B cell (primary cell): ENCODE data around the gene ZNF775. TPM values are rescaled to one million over a fixed set of nuclear protein-coding genes. Genes with fewer than 3 reads are reported as not detected.

Experiments used
- ATAC-seq: fragments of 200-7000 bp; cut with Tn5 transposase; one replicate; pipeline ENCODE4 v1.10.0; 2021; ENCODE audit warnings: low read depth, mild to moderate bottlenecking, moderate number of reproducible peaks, moderate library complexity
- CTCF ChIA-PET: fragments of 350-600 bp; sonication (Branson Sonifier 250); formaldehyde crosslinking; loops from one replicate; lab custom pipeline; 2021; ENCODE audit warnings: antibody characterized with exemption, inconsistent platforms; lab: Charles Lee
- POLR2A ChIA-PET: fragments of 350-600 bp; sonication (Branson Sonifier 250); formaldehyde crosslinking; loops from one replicate; lab custom pipeline; 2021; ENCODE audit warnings: antibody characterized with exemption; lab: Charles Lee
- DNase-seq: peaks from one replicate; pipeline ENCODE4 v3.0.0; 2013
- H2AFZ ChIP-seq: 2 replicates; pipeline ENCODE4 v1.6.1; 2012; ENCODE audit warnings: mild to moderate bottlenecking, low read depth, low read length; ENCODE audit not compliant: insufficient read depth, poor library complexity, severe bottlenecking
- H3K27ac ChIP-seq, 2 donors: 1 replicate in 1 of 2; 2 replicates in 1 of 2; pipeline ENCODE4 v1.5.1; 2012 to 2013; ENCODE audit warnings: low read length in 2 of 2, mild to moderate bottlenecking in 2 of 2, moderate library complexity in 1 of 2
- H3K27me3 ChIP-seq, 4 experiments: fragments of 200-600 bp in 1 of 4; sonication (generic) in 1 of 4; replicated peaks in 1 of 4; 1 replicate in 2 of 4; 2 replicates in 2 of 4; pipeline versions ENCODE4 v1.6.1 to v1.7.0; 2013 to 2016; ENCODE audit warnings: low read length in 3 of 4, mild to moderate bottlenecking in 2 of 4, mixed read lengths in 1 of 4, moderate library complexity in 1 of 4; ENCODE audit not compliant: insufficient read depth in 4 of 4, control insufficient read depth in 3 of 4; ENCODE audit errors: control extremely low read depth in 1 of 4
- H3K36me3 ChIP-seq, 2 experiments: replicated peaks in 1 of 2; 1 replicate in 1 of 2; 2 replicates in 1 of 2; pipeline versions ENCODE4 v1.6.1 to v1.7.1; 2013; ENCODE audit warnings: low read length in 1 of 2; ENCODE audit not compliant: insufficient read depth in 2 of 2, control insufficient read depth in 1 of 2; ENCODE audit errors: control extremely low read depth in 1 of 2, extremely low read depth in 1 of 2
- H3K4me1 ChIP-seq, 2 donors: fragments of 200-600 bp in 1 of 2; sonication (generic) in 1 of 2; 1 replicate in 1 of 2; 2 replicates in 1 of 2; pipeline versions ENCODE4 v1.5.1 to v1.6.1; 2013 to 2017; ENCODE audit warnings: low read length in 2 of 2; ENCODE audit not compliant: control insufficient read depth in 2 of 2, insufficient read depth in 2 of 2
- H3K4me2 ChIP-seq: replicated peaks from 2 replicates; pipeline ENCODE3; 2012; ENCODE audit warnings: mild to moderate bottlenecking, low read depth, low read length; ENCODE audit not compliant: poor library complexity, severe bottlenecking
- H3K4me3 ChIP-seq, 5 experiments: fragments of 200-600 bp in 1 of 5; sonication (generic) in 1 of 5; 1 replicate in 3 of 5; 2 replicates in 2 of 5; pipeline versions ENCODE4 v1.5.1 to v1.7.0; 2011 to 2016; ENCODE audit warnings: low read length in 4 of 5, mild to moderate bottlenecking in 4 of 5, low read depth in 2 of 5, control low read depth in 1 of 5, moderate library complexity in 1 of 5; ENCODE audit not compliant: insufficient read depth in 1 of 5; ENCODE audit errors: control extremely low read depth in 1 of 5, extremely low read depth in 1 of 5
- H3K79me2 ChIP-seq: fragments of 200-600 bp; sonication (generic); one replicate; pipeline ENCODE4 v1.6.0; 2016; ENCODE audit warnings: low read length; ENCODE audit not compliant: control insufficient read depth, insufficient read depth
- H3K9ac ChIP-seq: fragments of 200-600 bp; sonication (generic); 2 replicates; pipeline ENCODE4 v1.6.1; 2017; ENCODE audit warnings: mild to moderate bottlenecking, low read length, moderate library complexity
- H3K9me3 ChIP-seq, 3 donors: one replicate each; pipeline versions ENCODE4 v1.6.1 to v1.7.1; 2013; ENCODE audit warnings: low read length in 2 of 3; ENCODE audit not compliant: control insufficient read depth in 2 of 3, insufficient read depth in 1 of 3; ENCODE audit errors: control extremely low read depth in 1 of 3
- H4K20me1 ChIP-seq: 2 replicates; pipeline ENCODE4 v1.6.0; 2012; ENCODE audit warnings: mild to moderate bottlenecking, low read length; ENCODE audit not compliant: insufficient read depth, control insufficient read depth, poor library complexity, severe bottlenecking
- H3K27ac Mint-ChIP-seq: one replicate; pipeline ENCODE4 v1.8.0; 2021; ENCODE audit warnings: mixed read lengths
- H3K27me3 Mint-ChIP-seq: one replicate; pipeline ENCODE4 v1.8.0; 2021; ENCODE audit warnings: mixed read lengths
- H3K4me1 Mint-ChIP-seq: one replicate; pipeline ENCODE4 v1.8.0; 2021; ENCODE audit warnings: mixed read lengths
- H3K4me3 Mint-ChIP-seq: one replicate; pipeline ENCODE4 v1.8.0; 2021; ENCODE audit warnings: mixed read lengths
- H3K9me3 Mint-ChIP-seq: one replicate; pipeline ENCODE4 v1.8.0; 2022; ENCODE audit warnings: mixed read lengths; ENCODE audit not compliant: insufficient read depth
- CTCF ChIP-seq: fragments of 200-600 bp; IDR thresholded peaks from one replicate; pipeline ENCODE4 v1.8.0; 2022; ENCODE audit warnings: antibody characterized with exemption, mild to moderate bottlenecking
- EZH2 ChIP-seq: IDR thresholded peaks from 2 replicates; pipeline ENCODE4 v1.6.1; 2012; ENCODE audit warnings: borderline replicate concordance, low read depth, mild to moderate bottlenecking, moderate library complexity, low read length; ENCODE audit not compliant: insufficient read depth, poor library complexity, severe bottlenecking
- WGBS: methylation state at CpG from one replicate; pipeline ENCODE4 v1.1.5; 2013; ENCODE audit warnings: missing lambda C conversion rate; ENCODE audit not compliant: insufficient coverage; 5-methylcytosine and 5-hydroxymethylcytosine counted together
- intact Hi-C: fragments of 100-400 bp; cut with micrococcal nuclease; formaldehyde crosslinking; loops from one replicate; pipeline ENCODE4 v1.10.0; 2022
- polyA plus RNA-seq: library from polyadenylated mRNA; depleted of rRNA; stranded (reverse); fragments of >200 nt; gene quantifications from 2 replicates; pipeline ENCODE4 v1.2.3, GENCODE V29; 2012
- total RNA-seq, 2 donors: library from RNA; stranded (reverse); fragments of 120-200 nt in 1 of 2; gene quantifications; 1 replicate in 1 of 2; 2 replicates in 1 of 2; pipeline versions ENCODE4 v1.2.3 to v1.2.4, GENCODE V29; 2013 to 2022

ZNF775 gene
- total and polyA plus RNA-seq, 2 donors (not counting 1 experiment from before 2014, with no cell fraction given): 4.2 to 12.1 TPM

DNA sequence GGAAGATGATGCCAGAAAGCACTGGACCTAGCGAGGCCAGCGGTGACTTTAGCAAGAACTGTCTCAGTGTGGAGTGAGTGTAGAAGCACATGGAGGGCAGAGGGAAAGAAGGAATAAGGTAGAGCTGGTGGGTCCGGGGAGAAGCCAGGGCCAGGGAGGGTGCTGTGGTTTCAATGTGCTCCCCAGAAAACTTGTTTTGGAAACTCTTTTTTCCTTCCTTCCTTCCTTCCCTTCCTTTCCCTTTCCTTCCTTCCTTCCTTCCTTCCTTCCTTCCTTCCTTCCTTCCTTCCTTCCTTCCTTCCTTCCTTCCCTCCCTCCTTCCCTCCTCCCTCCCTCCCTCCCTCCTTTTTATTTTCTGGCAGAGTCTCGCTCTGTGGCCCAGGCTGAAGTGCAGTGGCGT is 32.2 kb upstream of the ZNF775 start:
- Histone ChIP-seq H3K36me3 (no peaks in the 10 kb centered on the region), H3K27me3 (peaks cover 0 to 16% (median 2%) of the 10 kb centered on the region in 4 experiments), H3K79me2 (no peaks in the 10 kb centered on the region), H3K4me2 (no peak overlapping the region), H3K4me1 (no peaks in the 10 kb centered on the region), H3K27ac (no peak overlapping the region), H3K4me3 (no peak overlapping the region), H3K9ac (no peak overlapping the region), H3K9me3 (peaks cover 0 to 8% (median 8%) of the 10 kb centered on the region in 3 donors), H2AFZ (no peak overlapping the region), H4K20me1 (no peaks in the 10 kb centered on the region)
- no peak for ATAC-seq
- H3K27me3 Mint-ChIP-seq: peaks cover 29% of the 10 kb centered on the region
- no peak overlapping the region for H3K4me3 Mint-ChIP-seq
- ChIA-PET POLR2A (interaction anchor here (0.9 kb wide), 1 partner anchor 17 kb away, joined by 5 read pairs; no protein-coding TSS in a partner anchor), CTCF (interaction anchor here (0.8 kb wide), 1 partner anchor 9 kb away, joined by 4 read pairs; no protein-coding TSS in a partner anchor)
- no peak overlapping the region for H3K27ac Mint-ChIP-seq
- intact Hi-C loops: no loop called here
- H3K9me3 Mint-ChIP-seq: peaks cover 4% of the 10 kb centered on the region
- no peak for DNase-seq
- WGBS: 88% methylated on average over 4 of the region's 5 CpGs
- H3K4me1 Mint-ChIP-seq: peaks cover 4% of the 10 kb centered on the region
- no peak for TF ChIP-seq CTCF
- no peak for TF ChIP-seq EZH2

- no peak for ATAC-seq
- Mint-ChIP-seq H3K9me3 (no peaks in the 10 kb centered on the region), H3K4me3 (no peak overlapping the region), H3K27me3 (peaks cover 1% of the 10 kb centered on the region), H3K4me1 (peaks cover 7% of the 10 kb centered on the region), H3K27ac (no peak overlapping the region)
- DNase-seq: no peak
- Histone ChIP-seq H3K9me3 (peaks cover 0 to 4% (median 0%) of the 10 kb centered on the region in 3 donors), H3K4me1 (peaks cover 3 to 6% of the 10 kb centered on the region in 2 donors), H3K79me2 (no peaks in the 10 kb centered on the region), H3K27me3 (no peaks in the 10 kb centered on the region), H3K4me2 (no peak overlapping the region), H2AFZ (no peak overlapping the region), H4K20me1 (no peaks in the 10 kb centered on the region), H3K4me3 (no peak overlapping the region), H3K36me3 (no peaks in the 10 kb centered on the region), H3K9ac (no peak overlapping the region), H3K27ac (no peak overlapping the region)
- ChIA-PET CTCF (no interaction called here), POLR2A (no interaction called here)
- 100% methylated on average over 1 of the region's 8 CpGs for WGBS
- intact Hi-C loops: no loop called here
- TF ChIP-seq EZH2: no peak
- no peak for TF ChIP-seq CTCF
Measured at GRCh38 chr7:150351587-150352194, 27.4 kb upstream of the ZNF775 start.
